ENCODE measurements around the gene MT1A. TPM values are rescaled to one million over a fixed set of nuclear protein-coding genes. Genes with fewer than 3 reads are reported as not detected.
A peak's percentile ranks its signal among the peaks of the same experiment; 100 is the strongest.

MT1A gene
- total RNA-seq, 1 donor from 2014 or later, result 62.4 TPM

GRCh38 chr16:56607109-56607618, 31.3 kb upstream of the MT1A start:
- TF ChIP-seq, protein P1, sequence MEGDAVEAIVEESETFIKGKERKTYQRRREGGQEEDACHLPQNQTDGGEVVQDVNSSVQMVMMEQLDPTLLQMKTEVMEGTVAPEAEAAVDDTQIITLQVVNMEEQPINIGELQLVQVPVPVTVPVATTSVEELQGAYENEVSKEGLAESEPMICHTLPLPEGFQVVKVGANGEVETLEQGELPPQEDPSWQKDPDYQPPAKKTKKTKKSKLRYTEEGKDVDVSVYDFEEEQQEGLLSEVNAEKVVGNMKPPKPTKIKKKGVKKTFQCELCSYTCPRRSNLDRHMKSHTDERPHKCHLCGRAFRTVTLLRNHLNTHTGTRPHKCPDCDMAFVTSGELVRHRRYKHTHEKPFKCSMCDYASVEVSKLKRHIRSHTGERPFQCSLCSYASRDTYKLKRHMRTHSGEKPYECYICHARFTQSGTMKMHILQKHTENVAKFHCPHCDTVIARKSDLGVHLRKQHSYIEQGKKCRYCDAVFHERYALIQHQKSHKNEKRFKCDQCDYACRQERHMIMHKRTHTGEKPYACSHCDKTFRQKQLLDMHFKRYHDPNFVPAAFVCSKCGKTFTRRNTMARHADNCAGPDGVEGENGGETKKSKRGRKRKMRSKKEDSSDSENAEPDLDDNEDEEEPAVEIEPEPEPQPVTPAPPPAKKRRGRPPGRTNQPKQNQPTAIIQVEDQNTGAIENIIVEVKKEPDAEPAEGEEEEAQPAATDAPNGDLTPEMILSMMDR (conservative IDR thresholded peaks at IDR 0.05; ENCODE audit: low read depth, low read length), result no peak
- peak; percentile 95 for DNase-seq (ENCODE audit: low read depth)
- peak overlapping the region; percentile 73 for H3K4me3 ChIP-seq (ENCODE audit: low read depth, low read length)

DNA sequence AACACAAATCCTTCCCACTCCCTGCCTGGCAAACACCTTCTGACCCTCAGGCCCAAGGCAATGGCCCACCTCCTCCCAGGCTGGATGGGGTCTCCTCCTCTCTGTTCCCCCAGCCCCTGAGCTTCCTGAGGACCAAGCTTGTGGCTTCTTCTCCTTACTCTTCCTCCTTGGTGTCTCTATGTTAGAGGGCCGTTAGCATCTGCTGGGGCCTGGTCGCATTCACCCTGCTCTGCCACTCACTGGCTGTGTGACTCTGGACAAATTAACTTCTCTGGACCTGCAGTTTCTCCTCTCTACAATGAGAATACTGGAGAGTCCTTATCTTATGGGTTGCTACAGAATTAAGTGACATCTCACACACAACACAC, 30.8 kb upstream of the MT1A start:
- TF ChIP-seq, protein P1 (conservative IDR thresholded peaks at IDR 0.05; ENCODE audit: low read depth, low read length), result no peak
- no peak for DNase-seq (ENCODE audit: low read depth)
- peak overlapping the region; percentile 73 for H3K4me3 ChIP-seq (ENCODE audit: low read depth, low read length)

DNA sequence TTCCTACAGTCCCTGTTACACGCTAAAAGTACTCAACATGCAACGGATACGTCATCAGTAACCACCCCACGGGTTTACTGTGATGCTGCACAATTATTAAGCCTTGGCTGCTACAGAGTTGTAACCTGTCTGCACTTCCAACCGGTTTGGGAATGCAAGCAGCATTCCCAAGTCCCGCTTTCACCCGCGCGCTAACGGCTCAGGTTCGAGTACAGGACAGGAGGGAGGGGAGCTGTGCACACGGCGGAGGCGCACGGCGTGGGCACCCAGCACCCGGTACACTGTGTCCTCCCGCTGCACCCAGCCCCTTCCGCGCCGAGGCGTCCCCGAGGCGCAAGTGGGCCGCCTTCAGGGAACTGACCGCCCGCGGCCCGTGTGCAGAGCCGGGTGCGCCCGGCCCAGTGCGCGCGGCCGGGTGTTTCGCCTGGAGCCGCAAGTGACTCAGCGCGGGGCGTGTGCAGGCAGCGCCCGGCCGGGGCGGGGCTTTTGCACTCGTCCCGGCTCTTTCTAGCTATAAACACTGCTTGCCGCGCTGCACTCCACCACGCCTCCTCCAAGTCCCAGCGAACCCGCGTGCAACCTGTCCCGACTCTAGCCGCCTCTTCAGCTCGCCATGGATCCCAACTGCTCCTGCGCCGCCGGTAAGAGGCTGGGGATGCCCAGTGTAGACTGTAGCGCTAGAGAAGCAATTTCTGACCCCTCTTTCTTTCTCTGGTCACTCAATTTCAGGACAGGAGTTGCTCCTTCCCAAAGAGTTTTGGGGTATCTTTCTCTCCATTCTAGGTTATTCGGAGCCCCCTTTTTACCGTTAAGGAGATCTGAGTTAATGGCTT, 30.2 kb upstream of the MT1A start, which contains the start of gene MT2A:
MT2A (plus strand) TSS at position 542 of the 833 bp plus-strand sequence; CDS start at position 614, 72 bp downstream.
- TF ChIP-seq, protein P1 (conservative IDR thresholded peaks at IDR 0.05; ENCODE audit: low read depth, low read length), result no peak
- no peak for DNase-seq (ENCODE audit: low read depth)
- H3K4me3 ChIP-seq (ENCODE audit: low read depth, low read length), result peak within 1 kb of the TSS; percentile 73

DNA sequence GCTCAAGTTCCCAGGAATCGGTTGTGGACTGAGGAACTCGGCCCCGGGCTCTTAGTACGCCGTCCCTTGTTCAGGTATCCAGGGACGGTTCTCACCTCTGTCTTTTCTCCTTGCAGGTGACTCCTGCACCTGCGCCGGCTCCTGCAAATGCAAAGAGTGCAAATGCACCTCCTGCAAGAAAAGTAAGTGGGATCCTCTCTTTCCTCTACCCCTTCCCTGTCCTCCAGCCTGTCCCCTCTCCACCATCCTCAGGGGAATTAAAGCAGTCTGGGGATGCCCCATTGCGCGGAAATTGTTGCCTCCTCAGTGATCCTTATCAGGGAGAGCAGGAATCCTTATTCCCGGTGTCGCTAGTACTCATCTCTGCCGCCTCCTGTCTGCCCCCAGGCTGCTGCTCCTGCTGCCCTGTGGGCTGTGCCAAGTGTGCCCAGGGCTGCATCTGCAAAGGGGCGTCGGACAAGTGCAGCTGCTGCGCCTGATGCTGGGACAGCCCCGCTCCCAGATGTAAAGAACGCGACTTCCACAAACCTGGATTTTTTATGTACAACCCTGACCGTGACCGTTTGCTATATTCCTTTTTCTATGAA, 29.5 kb upstream of the MT1A start:
- no peak for DNase-seq (ENCODE audit: low read depth)
- TF ChIP-seq, protein P1 (conservative IDR thresholded peaks at IDR 0.05; ENCODE audit: low read depth, low read length), result no peak
- H3K4me3 ChIP-seq (ENCODE audit: low read depth, low read length), result peak overlapping the region; percentile 73

- DNase-seq (ENCODE audit: low read depth), result no peak
- H3K4me3 ChIP-seq (ENCODE audit: low read depth, low read length), result peak overlapping the region; percentile 73
- TF ChIP-seq, protein P1 (conservative IDR thresholded peaks at IDR 0.05; ENCODE audit: low read depth, low read length), result no peak
Observed at GRCh38 chr16:56609463-56609921, 29.0 kb upstream of the MT1A start.

GRCh38 chr16:56610017-56610608, 28.4 kb upstream of the MT1A start:
- DNase-seq (ENCODE audit: low read depth), result peak; percentile 87
- peak overlapping the region; percentile 73 for H3K4me3 ChIP-seq (ENCODE audit: low read depth, low read length)
- TF ChIP-seq, protein P1 (conservative IDR thresholded peaks at IDR 0.05; ENCODE audit: low read depth, low read length), result no peak

All from epithelial cell of proximal tubule (primary cell).